Measurements from ENCODE around the gene TRAPPC2.
"Not testable (repeated sequence)": the region's sequence is repeated elsewhere in the genome, so short reads cannot be mapped to it uniquely, and the experiment has no call there.

The TRAPPC2 gene

DNA sequence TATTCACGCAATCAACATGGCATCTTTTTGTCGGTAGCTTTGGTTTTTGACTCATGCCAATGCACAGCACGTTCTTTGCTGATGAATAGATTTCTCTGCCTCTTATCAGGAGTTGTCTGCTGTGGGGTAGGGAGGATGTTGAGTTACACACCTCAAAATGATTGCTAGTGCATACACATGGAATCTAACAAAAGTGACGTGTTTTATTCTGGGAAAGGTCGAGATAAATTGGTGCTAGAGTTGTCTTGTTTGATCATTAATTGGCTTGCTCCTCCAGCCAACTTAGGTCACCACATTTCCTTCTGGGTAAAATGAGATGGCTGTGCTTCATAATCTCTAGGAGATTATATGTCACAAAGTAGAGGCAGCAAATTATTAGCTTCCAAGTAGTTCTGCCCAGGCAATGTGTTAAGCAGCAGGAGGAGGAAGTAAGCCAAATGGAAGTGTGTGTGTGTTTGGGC is 41.6 kb downstream of the TRAPPC2 start:
- Histone ChIP-seq H3K9ac (ENCODE audit: low read length) (no peak overlapping the region), H3K4me3 (ENCODE audit: low read length) (no peak overlapping the region), H3K27ac (ENCODE audit: low read depth, low read length) (no peak overlapping the region), H3K36me3 (ENCODE audit: control insufficient read depth, insufficient read depth, low read length) (no peaks in the 10 kb centered on the region), H3K27me3 (ENCODE audit: control insufficient read depth, insufficient read depth, low read length) (peaks cover 5% of the 10 kb centered on the region), H3K4me1 (ENCODE audit: control insufficient read depth, insufficient read depth, low read length) (peaks cover 4% of the 10 kb centered on the region)

DNA sequence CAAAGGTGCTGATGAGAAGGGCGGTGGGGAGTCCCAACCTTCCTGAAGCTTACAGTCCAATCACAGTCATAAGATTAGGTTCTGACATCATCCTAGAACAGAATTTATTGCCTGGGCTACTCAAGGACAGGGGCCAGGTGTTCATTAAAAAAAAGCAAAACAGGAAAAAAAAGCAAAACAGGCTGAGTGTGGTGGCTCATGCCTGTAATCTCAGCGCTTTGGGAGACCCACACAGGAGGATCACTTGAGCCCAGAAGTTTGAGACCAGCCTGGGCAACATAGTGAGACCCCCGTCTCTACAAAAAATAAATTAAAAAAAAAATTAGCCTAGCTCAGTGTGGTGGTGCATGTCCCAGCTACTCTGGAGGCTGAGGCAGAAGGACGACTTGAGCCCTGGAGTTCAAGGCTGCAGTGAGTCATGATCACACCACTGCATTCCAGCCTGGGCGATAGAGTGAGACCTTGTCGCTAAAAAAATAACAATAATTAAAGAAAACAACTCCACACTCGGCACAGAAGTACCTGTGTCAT is 42.5 kb downstream of the TRAPPC2 start:
- Histone ChIP-seq H3K4me1 (ENCODE audit: control insufficient read depth, insufficient read depth, low read length) (peaks cover 4% of the 10 kb centered on the region), H3K36me3 (ENCODE audit: control insufficient read depth, insufficient read depth, low read length) (no peaks in the 10 kb centered on the region)

DNA sequence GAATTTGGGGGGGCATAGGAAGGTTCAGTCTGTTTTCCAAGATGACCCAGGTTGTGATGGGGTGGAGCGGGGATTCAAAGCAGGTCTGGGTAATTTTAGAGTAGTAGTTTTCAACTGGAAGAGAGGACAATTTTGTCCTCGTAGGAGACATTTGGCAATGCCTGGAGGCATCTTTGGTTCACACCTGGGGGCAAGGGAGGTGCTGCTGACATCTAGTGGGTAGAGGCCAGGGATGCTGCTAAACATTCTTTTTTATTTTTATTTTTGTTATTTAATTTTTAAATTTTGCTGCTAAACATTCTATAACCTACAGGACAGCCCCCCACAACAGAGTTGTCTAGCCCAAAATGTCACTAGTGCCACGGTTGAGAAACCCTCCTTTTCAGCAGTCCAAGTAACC is 43.6 kb downstream of the TRAPPC2 start:
- Histone ChIP-seq H3K27ac (ENCODE audit: low read depth, low read length) (no peak overlapping the region), H3K36me3 (ENCODE audit: control insufficient read depth, insufficient read depth, low read length) (no peaks in the 10 kb centered on the region), H3K9ac (ENCODE audit: low read length) (no peak overlapping the region), H3K4me3 (ENCODE audit: low read length) (no peak overlapping the region), H3K4me1 (ENCODE audit: control insufficient read depth, insufficient read depth, low read length) (peaks cover 4% of the 10 kb centered on the region), H3K27me3 (ENCODE audit: control insufficient read depth, insufficient read depth, low read length) (peaks cover 5% of the 10 kb centered on the region)

More for the DNA sequence above, 42.5 kb downstream of the TRAPPC2 start:
- no peak overlapping the region for H3K27ac ChIP-seq (ENCODE audit: low read depth, low read length)
- peaks cover 5% of the 10 kb centered on the region for H3K27me3 ChIP-seq (ENCODE audit: control insufficient read depth, insufficient read depth, low read length)
- H3K9ac ChIP-seq (ENCODE audit: low read length): no peak overlapping the region
- no peak overlapping the region for H3K4me3 ChIP-seq (ENCODE audit: low read length)

GRCh38 chrX:13689741-13690211 is 44.6 kb downstream of the TRAPPC2 start:
- peak overlapping the region; percentile 84 for H3K4me3 ChIP-seq (ENCODE audit: low read length)
- peak overlapping the region; percentile 25 for H3K9ac ChIP-seq (ENCODE audit: low read length)
- H3K36me3 ChIP-seq (ENCODE audit: control insufficient read depth, insufficient read depth, low read length): no peaks in the 10 kb centered on the region
- H3K4me1 ChIP-seq (ENCODE audit: control insufficient read depth, insufficient read depth, low read length): peaks cover 4% of the 10 kb centered on the region
- peak overlapping the region; percentile 92 for H3K27ac ChIP-seq (ENCODE audit: low read depth, low read length)
- H3K27me3 ChIP-seq (ENCODE audit: control insufficient read depth, insufficient read depth, low read length): peaks cover 5% of the 10 kb centered on the region

DNA sequence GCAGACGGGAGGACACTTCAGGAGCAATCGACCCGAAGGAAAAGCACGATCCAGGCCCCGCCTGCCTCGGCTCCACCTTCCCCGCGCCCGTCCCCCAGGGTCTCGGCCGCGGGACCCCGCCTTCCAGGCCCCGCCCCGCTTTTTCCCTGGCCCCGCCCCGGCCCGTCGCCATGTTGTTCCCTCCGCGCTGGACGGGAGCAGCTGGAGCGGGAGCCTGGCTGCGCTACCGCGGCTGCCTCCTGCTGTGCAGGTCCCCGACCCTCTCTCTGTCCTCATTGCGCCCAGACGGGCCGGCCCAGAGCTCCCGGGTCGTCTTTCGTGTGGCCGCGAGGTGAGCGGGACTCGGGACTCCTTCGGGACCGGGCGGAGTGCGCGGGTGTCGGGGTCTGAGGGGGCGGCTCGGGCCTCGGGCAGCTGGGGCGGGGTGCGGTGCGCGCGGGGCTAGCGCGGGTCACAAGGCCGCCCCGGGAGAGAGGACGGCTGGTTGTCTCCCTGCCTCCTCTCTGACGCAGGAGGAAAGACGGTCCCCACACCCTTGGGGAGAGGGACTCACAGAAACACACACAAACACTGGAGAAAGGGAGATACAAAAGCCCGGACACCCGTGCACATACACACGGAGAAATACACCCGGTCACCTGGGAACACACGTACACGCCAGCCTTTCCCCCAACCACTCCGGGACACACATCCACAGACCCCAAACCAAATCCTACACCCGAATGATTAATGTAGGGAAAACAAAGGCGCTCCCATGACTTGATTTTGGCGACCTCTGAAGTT is 45.3 kb downstream of the TRAPPC2 start, which contains the start of gene RAB9A:
Gene RAB9A, plus strand, starts transcription at position 171 of the 783 bp plus-strand sequence. CDS start 19,619 bp downstream, outside the sequence.
- peak within 1 kb of the TSS; percentile 84 for H3K4me3 ChIP-seq (ENCODE audit: low read length)
- peaks cover 4% of the 10 kb centered on the region for H3K4me1 ChIP-seq (ENCODE audit: control insufficient read depth, insufficient read depth, low read length)
- H3K36me3 ChIP-seq (ENCODE audit: control insufficient read depth, insufficient read depth, low read length): no peaks in the 10 kb centered on the region
- H3K9ac ChIP-seq (ENCODE audit: low read length): peak within 1 kb of the TSS; percentile 25
- peaks cover 5% of the 10 kb centered on the region for H3K27me3 ChIP-seq (ENCODE audit: control insufficient read depth, insufficient read depth, low read length)
- peak within 1 kb of the TSS; percentile 92 for H3K27ac ChIP-seq (ENCODE audit: low read depth, low read length)

- Histone ChIP-seq H3K27me3 (ENCODE audit: control insufficient read depth, insufficient read depth, low read length) (peaks cover 5% of the 10 kb centered on the region), H3K36me3 (ENCODE audit: control insufficient read depth, insufficient read depth, low read length) (no peaks in the 10 kb centered on the region), H3K4me3 (ENCODE audit: low read length) (peak overlapping the region; percentile 84), H3K9ac (ENCODE audit: low read length) (no peak overlapping the region), H3K4me1 (ENCODE audit: control insufficient read depth, insufficient read depth, low read length) (peaks cover 4% of the 10 kb centered on the region), H3K27ac (ENCODE audit: low read depth, low read length) (peak overlapping the region; percentile 92)
Measured at GRCh38 chrX:13688384-13688957, 45.9 kb downstream of the TRAPPC2 start.

GRCh38 chrX:13687203-13687602 is 47.2 kb downstream of the TRAPPC2 start:
- Histone ChIP-seq H3K4me3 (ENCODE audit: low read length) (no peak overlapping the region), H3K36me3 (ENCODE audit: control insufficient read depth, insufficient read depth, low read length) (no peaks in the 10 kb centered on the region), H3K9ac (ENCODE audit: low read length) (no peak overlapping the region), H3K4me1 (ENCODE audit: control insufficient read depth, insufficient read depth, low read length) (no peaks in the 10 kb centered on the region), H3K27ac (ENCODE audit: low read depth, low read length) (no peak overlapping the region), H3K27me3 (ENCODE audit: control insufficient read depth, insufficient read depth, low read length) (peaks cover 5% of the 10 kb centered on the region)

GRCh38 chrX:13685126-13685763 is 49.2 kb downstream of the TRAPPC2 start:
- Histone ChIP-seq H3K4me1 (ENCODE audit: control insufficient read depth, insufficient read depth, low read length) (no peaks in the 10 kb centered on the region), H3K4me3 (ENCODE audit: low read length) (no peak overlapping the region), H3K27ac (ENCODE audit: low read depth, low read length) (no peak overlapping the region), H3K27me3 (ENCODE audit: control insufficient read depth, insufficient read depth, low read length) (peaks cover 5% of the 10 kb centered on the region), H3K36me3 (ENCODE audit: control insufficient read depth, insufficient read depth, low read length) (no peaks in the 10 kb centered on the region), H3K9ac (ENCODE audit: low read length) (no peak overlapping the region)

GRCh38 chrX:13684361-13684760 is 50.1 kb downstream of the TRAPPC2 start:
- Histone ChIP-seq H3K27ac (ENCODE audit: low read depth, low read length) (no peak overlapping the region), H3K9ac (ENCODE audit: low read length) (no peak overlapping the region), H3K27me3 (ENCODE audit: control insufficient read depth, insufficient read depth, low read length) (peaks cover 2% of the 10 kb centered on the region), H3K36me3 (ENCODE audit: control insufficient read depth, insufficient read depth, low read length) (no peaks in the 10 kb centered on the region), H3K4me1 (ENCODE audit: control insufficient read depth, insufficient read depth, low read length) (no peaks in the 10 kb centered on the region), H3K4me3 (ENCODE audit: low read length) (no peak overlapping the region)

- Histone ChIP-seq H3K27ac (ENCODE audit: low read depth, low read length) (no peak overlapping the region), H3K4me3 (ENCODE audit: low read length) (no peak overlapping the region), H3K36me3 (ENCODE audit: control insufficient read depth, insufficient read depth, low read length) (no peaks in the 10 kb centered on the region), H3K27me3 (ENCODE audit: control insufficient read depth, insufficient read depth, low read length) (no peaks in the 10 kb centered on the region), H3K9ac (ENCODE audit: low read length) (no peak overlapping the region), H3K4me1 (ENCODE audit: control insufficient read depth, insufficient read depth, low read length) (no peaks in the 10 kb centered on the region)
Measured at GRCh38 chrX:13681595-13681994, 52.8 kb downstream of the TRAPPC2 start.

DNA sequence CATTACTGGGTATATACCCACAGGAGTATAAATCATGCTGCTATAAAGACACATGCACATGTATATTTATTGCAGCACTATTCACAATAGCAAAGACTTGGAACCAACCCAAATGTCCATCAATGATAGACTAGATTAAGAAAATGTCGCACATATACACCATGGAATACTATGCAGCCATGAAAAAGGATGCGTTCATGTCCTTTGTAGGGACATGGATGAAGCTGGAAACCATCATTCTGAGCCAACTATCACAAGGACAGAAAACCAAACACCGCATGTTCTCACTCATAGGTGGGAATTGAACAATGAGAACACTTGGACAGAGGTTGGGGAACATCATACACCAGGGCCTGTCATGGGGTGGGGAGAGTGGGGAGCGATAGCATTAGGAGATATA is 54.7 kb downstream of the TRAPPC2 start:
- not testable (repeated sequence) for H3K4me3 ChIP-seq (ENCODE audit: low read length); H3K4me1 ChIP-seq (ENCODE audit: control insufficient read depth, insufficient read depth, low read length); H3K9ac ChIP-seq (ENCODE audit: low read length); H3K27me3 ChIP-seq (ENCODE audit: control insufficient read depth, insufficient read depth, low read length); H3K36me3 ChIP-seq (ENCODE audit: control insufficient read depth, insufficient read depth, low read length); H3K27ac ChIP-seq (ENCODE audit: low read depth, low read length)

DNA sequence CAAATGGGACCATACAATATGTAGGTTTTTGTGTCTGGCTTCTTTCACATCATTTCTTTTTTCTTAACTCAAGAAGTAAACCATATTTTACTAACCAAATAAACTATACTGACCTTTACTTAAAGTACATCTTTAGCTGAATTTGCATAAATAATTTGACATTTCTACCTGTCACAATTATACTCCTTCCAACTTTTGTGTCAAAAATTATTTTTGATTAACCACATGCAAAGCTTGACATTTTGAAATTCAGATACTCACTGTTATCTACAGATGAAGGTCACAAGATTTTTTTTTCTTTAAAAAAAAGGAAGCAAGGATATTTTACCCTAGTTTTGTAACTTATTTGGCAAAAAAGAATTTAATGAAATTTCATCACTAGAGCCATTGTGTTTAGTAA is 57.5 kb downstream of the TRAPPC2 start:
- H3K36me3 ChIP-seq (ENCODE audit: control insufficient read depth, insufficient read depth, low read length): no peaks in the 10 kb centered on the region
- H3K27me3 ChIP-seq (ENCODE audit: control insufficient read depth, insufficient read depth, low read length): no peaks in the 10 kb centered on the region
- no peak overlapping the region for H3K9ac ChIP-seq (ENCODE audit: low read length)
- H3K27ac ChIP-seq (ENCODE audit: low read depth, low read length): no peak overlapping the region
- no peaks in the 10 kb centered on the region for H3K4me1 ChIP-seq (ENCODE audit: control insufficient read depth, insufficient read depth, low read length)
- H3K4me3 ChIP-seq (ENCODE audit: low read length): no peak overlapping the region
